ENCODE measurements around the gene RPS3.
A peak's percentile ranks its signal among the peaks of the same experiment; 100 is the strongest.

Gene RPS3

DNA sequence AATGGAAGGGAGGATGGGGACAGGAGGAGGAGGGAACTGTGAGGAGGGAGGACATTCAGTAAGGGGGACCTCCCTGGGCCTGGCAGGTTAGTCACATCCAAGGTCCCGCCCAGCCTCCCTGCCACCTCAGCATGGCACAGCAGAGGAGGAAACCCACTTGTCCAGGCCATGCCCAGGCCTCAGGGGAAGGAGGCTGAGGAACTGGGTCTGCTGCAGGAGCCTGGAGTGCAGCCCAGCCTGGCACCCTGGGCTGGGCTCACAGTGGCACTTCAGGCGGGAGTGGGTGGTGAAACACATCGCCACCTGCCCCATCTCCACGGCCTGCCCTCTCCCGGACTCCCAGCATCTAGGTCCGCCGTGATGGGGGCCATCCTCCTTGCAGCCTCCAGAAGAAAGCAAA is 50.9 kb downstream of the RPS3 start:
- H3F3A ChIP-seq (ENCODE audit: control insufficient read depth, insufficient read depth): no peaks in the 10 kb centered on the region
- no peaks in the 10 kb centered on the region for H3K9me3 ChIP-seq (ENCODE audit: control insufficient read depth, insufficient read depth, low read length)
- H3K4me1 ChIP-seq (ENCODE audit: control insufficient read depth, low read length): no peaks in the 10 kb centered on the region
- H3K4me3 ChIP-seq (ENCODE audit: low read length): no peak overlapping the region
- no peak for TF ChIP-seq EZH2phosphoT487 (IDR thresholded peaks at IDR 0.05; ENCODE audit: borderline replicate concordance, low read length)
- TF ChIP-seq, protein P1, sequence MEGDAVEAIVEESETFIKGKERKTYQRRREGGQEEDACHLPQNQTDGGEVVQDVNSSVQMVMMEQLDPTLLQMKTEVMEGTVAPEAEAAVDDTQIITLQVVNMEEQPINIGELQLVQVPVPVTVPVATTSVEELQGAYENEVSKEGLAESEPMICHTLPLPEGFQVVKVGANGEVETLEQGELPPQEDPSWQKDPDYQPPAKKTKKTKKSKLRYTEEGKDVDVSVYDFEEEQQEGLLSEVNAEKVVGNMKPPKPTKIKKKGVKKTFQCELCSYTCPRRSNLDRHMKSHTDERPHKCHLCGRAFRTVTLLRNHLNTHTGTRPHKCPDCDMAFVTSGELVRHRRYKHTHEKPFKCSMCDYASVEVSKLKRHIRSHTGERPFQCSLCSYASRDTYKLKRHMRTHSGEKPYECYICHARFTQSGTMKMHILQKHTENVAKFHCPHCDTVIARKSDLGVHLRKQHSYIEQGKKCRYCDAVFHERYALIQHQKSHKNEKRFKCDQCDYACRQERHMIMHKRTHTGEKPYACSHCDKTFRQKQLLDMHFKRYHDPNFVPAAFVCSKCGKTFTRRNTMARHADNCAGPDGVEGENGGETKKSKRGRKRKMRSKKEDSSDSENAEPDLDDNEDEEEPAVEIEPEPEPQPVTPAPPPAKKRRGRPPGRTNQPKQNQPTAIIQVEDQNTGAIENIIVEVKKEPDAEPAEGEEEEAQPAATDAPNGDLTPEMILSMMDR (IDR thresholded peaks at IDR 0.05; ENCODE audit: low read depth, low read length, poor library complexity, severe bottlenecking): no peak
- no peak overlapping the region for H3K27ac ChIP-seq (ENCODE audit: low read depth, low read length)
- no peaks in the 10 kb centered on the region for H3K36me3 ChIP-seq (ENCODE audit: control insufficient read depth, low read length)
- H3K79me2 ChIP-seq (ENCODE audit: control insufficient read depth, low read length): no peaks in the 10 kb centered on the region
- no peaks in the 10 kb centered on the region for H4K20me1 ChIP-seq (ENCODE audit: control insufficient read depth, insufficient read depth, low read depth, low read length)
- no peaks in the 10 kb centered on the region for H3K9me2 ChIP-seq (replicated peaks; ENCODE audit: control insufficient read depth, low read length)
- H3K4me2 ChIP-seq (ENCODE audit: low read length): no peak overlapping the region
- H3K27me3 ChIP-seq (ENCODE audit: control insufficient read depth, low read length): peaks cover under 1% of the 10 kb centered on the region; the same call in 1 of the 2 replicates

DNA sequence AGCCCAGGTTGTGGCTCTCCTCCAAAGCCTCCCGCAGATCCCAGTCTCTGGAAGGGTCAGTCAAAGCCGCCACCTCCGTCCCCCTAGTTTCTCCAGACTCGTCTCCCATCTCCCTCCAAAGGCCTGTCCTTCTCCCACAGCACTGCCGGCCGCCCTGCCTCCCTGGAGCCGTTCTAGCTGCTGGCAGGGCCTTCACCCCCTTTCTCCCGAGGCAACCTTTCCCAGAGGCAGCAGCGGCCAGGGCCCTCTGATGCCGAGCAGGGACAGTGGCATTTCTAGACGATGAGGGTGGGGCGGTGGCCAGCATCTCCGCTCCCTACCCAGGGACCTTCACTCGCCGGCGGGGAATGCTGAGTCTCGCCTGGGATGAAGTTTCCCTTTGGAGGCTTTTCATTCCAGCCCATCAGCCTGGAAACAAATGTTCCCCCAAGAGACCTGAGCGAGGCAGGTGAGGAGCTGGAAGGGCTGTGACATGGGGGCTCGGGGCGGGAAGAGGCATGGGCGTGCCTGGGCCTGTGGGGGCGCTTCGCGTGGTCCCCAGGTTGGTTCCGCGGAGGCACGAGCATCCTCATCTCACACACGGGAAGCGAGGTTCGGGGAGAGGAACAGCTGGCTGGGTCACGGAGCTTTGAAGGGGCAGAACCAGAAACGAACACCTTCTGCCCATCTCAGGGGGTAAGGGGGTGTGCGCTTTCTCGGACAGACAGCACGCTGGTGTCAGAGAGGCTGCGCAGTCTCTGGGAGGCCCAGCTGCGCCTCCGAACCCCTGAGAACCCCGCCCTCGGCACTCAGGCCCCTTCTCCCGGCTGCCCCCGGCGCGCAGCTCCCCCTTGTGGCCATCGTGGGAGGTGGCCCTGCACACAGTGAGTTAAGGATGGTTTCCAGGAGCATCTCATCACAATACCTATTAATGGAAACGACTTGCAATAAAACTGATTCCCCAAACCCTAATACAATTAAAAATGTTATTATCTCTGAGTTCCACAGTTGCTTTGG is 51.8 kb downstream of the RPS3 start:
- Histone ChIP-seq H3K4me2 (ENCODE audit: low read length) (no peak overlapping the region), H3K79me2 (ENCODE audit: control insufficient read depth, low read length) (no peaks in the 10 kb centered on the region), H3K4me1 (ENCODE audit: control insufficient read depth, low read length) (no peaks in the 10 kb centered on the region), H3K27me3 (ENCODE audit: control insufficient read depth, low read length) (no peaks in the 10 kb centered on the region), H3K36me3 (ENCODE audit: control insufficient read depth, low read length) (no peaks in the 10 kb centered on the region), H3K27ac (ENCODE audit: low read depth, low read length) (no peak overlapping the region), H3K4me3 (ENCODE audit: low read length) (no peak overlapping the region), H4K20me1 (ENCODE audit: control insufficient read depth, insufficient read depth, low read depth, low read length) (no peaks in the 10 kb centered on the region), H3K9me2 (replicated peaks; ENCODE audit: control insufficient read depth, low read length) (no peaks in the 10 kb centered on the region), H3K9me3 (ENCODE audit: control insufficient read depth, insufficient read depth, low read length) (no peaks in the 10 kb centered on the region), H3F3A (ENCODE audit: control insufficient read depth, insufficient read depth) (no peaks in the 10 kb centered on the region)
- TF ChIP-seq, protein P1 (IDR thresholded peaks at IDR 0.05; ENCODE audit: low read depth, low read length, poor library complexity, severe bottlenecking): peak; percentile 95
- TF ChIP-seq EZH2phosphoT487 (IDR thresholded peaks at IDR 0.05; ENCODE audit: borderline replicate concordance, low read length): no peak

DNA sequence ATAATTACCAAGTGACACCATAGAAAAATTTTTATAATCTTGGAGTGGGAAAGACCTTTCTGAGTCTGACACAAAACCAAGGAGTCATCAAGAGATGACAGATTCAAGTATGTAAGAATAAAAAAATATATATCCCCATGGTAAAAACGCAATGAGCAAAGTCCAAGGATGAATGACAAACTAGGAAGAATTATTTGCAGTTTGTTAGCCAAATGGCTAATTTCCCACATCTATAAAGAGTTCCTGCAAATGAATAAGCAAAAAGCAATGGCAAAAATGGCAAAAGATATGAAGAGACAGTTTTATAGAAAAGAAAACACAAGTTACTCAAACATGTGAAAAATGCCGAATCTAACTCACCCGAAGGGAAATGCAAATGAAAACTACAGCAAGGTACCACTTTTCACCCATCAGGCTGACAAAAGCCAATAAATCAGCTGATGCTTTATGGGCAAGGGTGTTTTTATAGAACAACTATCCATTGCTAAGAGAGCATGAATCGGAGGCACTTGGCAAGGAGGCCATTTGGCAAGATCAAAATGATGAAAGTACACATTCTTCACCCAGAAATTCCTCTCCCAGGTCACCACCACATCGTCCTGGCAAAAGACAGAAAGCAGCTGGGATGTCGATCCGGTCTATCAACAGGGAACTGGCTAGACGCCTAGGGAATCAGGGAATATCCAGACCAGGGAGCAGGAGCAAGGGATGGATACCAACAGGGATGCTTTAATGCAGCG is 54.8 kb downstream of the RPS3 start:
- TF ChIP-seq, protein P1 (IDR thresholded peaks at IDR 0.05; ENCODE audit: low read depth, low read length, poor library complexity, severe bottlenecking): no peak
- Histone ChIP-seq H3F3A (ENCODE audit: control insufficient read depth, insufficient read depth) (no peaks in the 10 kb centered on the region), H3K9me3 (ENCODE audit: control insufficient read depth, insufficient read depth, low read length) (no peaks in the 10 kb centered on the region), H3K79me2 (ENCODE audit: control insufficient read depth, low read length) (no peaks in the 10 kb centered on the region), H4K20me1 (ENCODE audit: control insufficient read depth, insufficient read depth, low read depth, low read length) (no peaks in the 10 kb centered on the region), H3K4me3 (ENCODE audit: low read length) (no peak overlapping the region), H3K9me2 (replicated peaks; ENCODE audit: control insufficient read depth, low read length) (no peaks in the 10 kb centered on the region), H3K27ac (ENCODE audit: low read depth, low read length) (no peak overlapping the region), H3K4me2 (ENCODE audit: low read length) (no peak overlapping the region), H3K36me3 (ENCODE audit: control insufficient read depth, low read length) (no peaks in the 10 kb centered on the region), H3K4me1 (ENCODE audit: control insufficient read depth, low read length) (no peaks in the 10 kb centered on the region), H3K27me3 (ENCODE audit: control insufficient read depth, low read length) (no peaks in the 10 kb centered on the region)
